HepG2 (cell line): Measurements from ENCODE around the gene LSM11. TPM values are rescaled to one million over a fixed set of nuclear protein-coding genes. Genes with fewer than 3 reads are reported as not detected.
A peak's percentile ranks its signal among the peaks of the same experiment; 100 is the strongest.

Experiments used
- ATF4 ChIP-seq, 2 experiments: fragments of 450-650 bp in 1 of 2; sonication (generic) in 1 of 2; formaldehyde crosslinking; IDR thresholded peaks; 2 replicates each; pipeline versions ENCODE4 v1.5.0 to v1.8.0; 2020 to 2022; ENCODE audit warnings: mild to moderate bottlenecking in 1 of 2, missing genetic modification reagents in 1 of 2
- CERS6 ChIP-seq: sonication (generic); formaldehyde crosslinking; IDR thresholded peaks from 2 replicates; pipeline ENCODE4 v1.5.0; 2020; ENCODE audit warnings: missing genetic modification reagents
- FOSL1 ChIP-seq: sonication (generic); formaldehyde crosslinking; IDR thresholded peaks from 2 replicates; pipeline ENCODE4 v1.9.0; 2021; ENCODE audit warnings: missing genetic modification reagents, borderline replicate concordance
- GLMP ChIP-seq: sonication (generic); formaldehyde crosslinking; IDR thresholded peaks from 2 replicates; pipeline ENCODE4 v1.9.0; 2021; ENCODE audit warnings: missing genetic modification reagents, mild to moderate bottlenecking, borderline replicate concordance
- HMGA1 ChIP-seq: sonication (generic); formaldehyde crosslinking; conservative IDR thresholded peaks from 2 replicates; pipeline ENCODE4 v1.4.0; 2020; ENCODE audit warnings: missing genetic modification reagents
- KDM3A ChIP-seq: IDR thresholded peaks from 2 replicates; pipeline ENCODE4 v1.6.1; 2018; ENCODE audit warnings: low read depth, missing compliant biosample characterization
- MAFK ChIP-seq, 2 experiments: IDR thresholded peaks in 1 of 2; conservative IDR thresholded peaks in 1 of 2; 2 replicates each; pipeline ENCODE4 v1.6.1; 2011; ENCODE audit warnings: improper control_type of control experiment in 2 of 2, low read length in 2 of 2
- MAX ChIP-seq: IDR thresholded peaks from 2 replicates; pipeline ENCODE4 v1.6.1; 2012; ENCODE audit warnings: inconsistent platforms
- MED8 ChIP-seq: sonication (generic); formaldehyde crosslinking; IDR thresholded peaks from 2 replicates; pipeline ENCODE4 v1.8.1; 2023; ENCODE audit warnings: mild to moderate bottlenecking, missing genetic modification reagents; ENCODE audit not compliant: insufficient replicate concordance
- MYNN ChIP-seq: sonication (generic); formaldehyde crosslinking; IDR thresholded peaks from 2 replicates; pipeline ENCODE4 v1.4.0; 2020; ENCODE audit warnings: mild to moderate bottlenecking, low read depth, missing genetic modification reagents
- NONO ChIP-seq, 2 experiments: fragments of 450-650 bp in 1 of 2; sonication (generic) in 1 of 2; formaldehyde crosslinking in 1 of 2; IDR thresholded peaks in 1 of 2; conservative IDR thresholded peaks in 1 of 2; 2 replicates each; pipeline versions ENCODE4 v1.6.1 to v1.8.0; 2017 to 2022; ENCODE audit warnings: mild to moderate bottlenecking in 1 of 2, missing genetic modification reagents in 1 of 2, moderate library complexity in 1 of 2
- RAD51 ChIP-seq: fragments of 450-650 bp; IDR thresholded peaks from 2 replicates; pipeline ENCODE4 v1.6.1; 2016; ENCODE audit warnings: borderline replicate concordance
- SAP130 ChIP-seq: IDR thresholded peaks from 2 replicates; pipeline ENCODE4 v1.6.1; 2016; ENCODE audit warnings: low read depth
- ZMAT3 ChIP-seq: sonication (generic); formaldehyde crosslinking; conservative IDR thresholded peaks from 2 replicates; pipeline ENCODE4 v1.7.0; 2021; ENCODE audit warnings: missing genetic modification reagents
- ZNF260 ChIP-seq: sonication (generic); formaldehyde crosslinking; IDR thresholded peaks from 2 replicates; pipeline ENCODE4 v1.4.0; 2020; ENCODE audit warnings: missing genetic modification reagents, low read depth, mild to moderate bottlenecking, borderline replicate concordance
- ZNF431 ChIP-seq: sonication (generic); formaldehyde crosslinking; IDR thresholded peaks from 2 replicates; pipeline ENCODE4 v1.9.0; 2022; ENCODE audit warnings: missing genetic modification reagents, low read depth, mild to moderate bottlenecking, borderline replicate concordance
- ZNF547 ChIP-seq: sonication (generic); formaldehyde crosslinking; IDR thresholded peaks from 2 replicates; pipeline ENCODE4 v1.5.1; 2020; ENCODE audit warnings: mild to moderate bottlenecking, missing genetic modification reagents
- ZNF556 ChIP-seq: sonication (generic); formaldehyde crosslinking; IDR thresholded peaks from 2 replicates; pipeline ENCODE4 v1.4.0; 2020; ENCODE audit warnings: mild to moderate bottlenecking, missing genetic modification reagents, borderline replicate concordance
- ZNF709 ChIP-seq: sonication (generic); formaldehyde crosslinking; IDR thresholded peaks from 2 replicates; pipeline ENCODE4 v1.5.0; 2020; ENCODE audit warnings: mild to moderate bottlenecking, missing genetic modification reagents
- polyA plus RNA-seq, 8 experiments: library from polyadenylated mRNA; depleted of rRNA in 3 of 8; stranded (reverse) in 7 of 8; unstranded in 1 of 8; fragments of >200 nt; fragmentation: Illumina TruSeq in 4 of 8; extraction: Trizol in 4 of 8; gene quantifications; 2 replicates each; pipeline versions ENCODE4 v1.2.1 to v1.2.3, GENCODE V29; 2011 to 2016; ENCODE audit warnings: low read depth in 4 of 8, missing spikeins in 1 of 8, mixed read lengths in 1 of 8; ENCODE audit not compliant: insufficient read depth in 1 of 8
- total RNA-seq, 5 experiments: library from RNA; depleted of rRNA; stranded (reverse); fragments of >200 nt; fragmentation: Illumina TruSeq; extraction: Trizol; gene quantifications; 2 replicates each; pipeline ENCODE4 v1.2.3, GENCODE V29; 2016; ENCODE audit warnings: low read depth in 1 of 5
- TF ChIP-seq, protein P1 (sequence below), 2 experiments: sonication (generic) in 1 of 2; formaldehyde crosslinking in 1 of 2; IDR thresholded peaks; 2 replicates each; pipeline versions ENCODE4 v1.4.0 to v1.6.1; 2016 to 2020; ENCODE audit warnings: borderline replicate concordance in 1 of 2, low read depth in 1 of 2, mild to moderate bottlenecking in 1 of 2, missing genetic modification reagents in 1 of 2

LSM11 gene
- total and polyA plus RNA-seq, 2 of the 13 experiments (the other 11 are each of a cell fraction or from before 2014, with no cell fraction given), result 4.5 to 7.2 TPM

GRCh38 chr5:157731272-157732129 lies 12.0 kb upstream of the LSM11 start, which contains the start of gene THG1L (continued):
- TF ChIP-seq ZNF556 (CRISPR knock-in tag) (peak; percentile 57; the same call in 1 of the 2 replicates), ZNF547 (CRISPR knock-in tag) (peak; percentile 88), FOSL1 (CRISPR knock-in tag) (no peak), CERS6 (CRISPR knock-in tag) (0 out of 2 replicates have a peak, but pooled peaks have one; percentile 66), MED8 (CRISPR knock-in tag) (peak; percentile 31), ZNF260 (no peak), ATF4 (CRISPR knock-in tag; IDR thresholded peaks at IDR 0.05) (peak in 1 of 2 experiments; percentile 65; a peak in 1 of 4 replicates), GLMP (CRISPR knock-in tag) (no peak), MYNN (CRISPR knock-in tag) (no peak), ZNF709 (CRISPR knock-in tag) (peak; percentile 88; the same call in 1 of the 2 replicates), NONO (IDR thresholded peaks at IDR 0.05) (no peak), NONO (CRISPR knock-in tag; conservative IDR thresholded peaks at IDR 0.05) (peak; percentile 92), ZNF431 (CRISPR knock-in tag) (no peak), KDM3A (CRISPR knock-in tag) (no peak), MAX (peak; percentile 83; the same call in 1 of the 2 replicates), MAFK (conservative IDR thresholded peaks at IDR 0.05 in 1 of 2, IDR thresholded peaks at IDR 0.05 in 1 of 2; ENCODE audit: low read length in 2 of 2) (no peak), RAD51 (no peak), SAP130 (peak; percentile 78), ZMAT3 (CRISPR knock-in tag) (no peak; the same call in 1 of the 2 replicates), HMGA1 (CRISPR knock-in tag) (no peak)
- TF ChIP-seq, protein P1, sequence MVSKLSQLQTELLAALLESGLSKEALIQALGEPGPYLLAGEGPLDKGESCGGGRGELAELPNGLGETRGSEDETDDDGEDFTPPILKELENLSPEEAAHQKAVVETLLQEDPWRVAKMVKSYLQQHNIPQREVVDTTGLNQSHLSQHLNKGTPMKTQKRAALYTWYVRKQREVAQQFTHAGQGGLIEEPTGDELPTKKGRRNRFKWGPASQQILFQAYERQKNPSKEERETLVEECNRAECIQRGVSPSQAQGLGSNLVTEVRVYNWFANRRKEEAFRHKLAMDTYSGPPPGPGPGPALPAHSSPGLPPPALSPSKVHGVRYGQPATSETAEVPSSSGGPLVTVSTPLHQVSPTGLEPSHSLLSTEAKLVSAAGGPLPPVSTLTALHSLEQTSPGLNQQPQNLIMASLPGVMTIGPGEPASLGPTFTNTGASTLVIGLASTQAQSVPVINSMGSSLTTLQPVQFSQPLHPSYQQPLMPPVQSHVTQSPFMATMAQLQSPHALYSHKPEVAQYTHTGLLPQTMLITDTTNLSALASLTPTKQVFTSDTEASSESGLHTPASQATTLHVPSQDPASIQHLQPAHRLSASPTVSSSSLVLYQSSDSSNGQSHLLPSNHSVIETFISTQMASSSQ (IDR thresholded peaks at IDR 0.05; ENCODE audit: low read depth), result peak; percentile 35; the same call in 1 of the 2 replicates
- TF ChIP-seq, protein P1 (CRISPR knock-in tag; IDR thresholded peaks at IDR 0.05; ENCODE audit: borderline replicate concordance), result peak; percentile 30; the same call in 1 of the 2 replicates
